Raji (cell line): ENCODE data around the gene SMIM27.

Experiments
- POLR2A ChIP-seq: IDR thresholded peaks from 2 replicates; pipeline ENCODE4 v1.6.1; 2011; ENCODE audit warnings: low read depth, low read length, control low read depth; ENCODE audit not compliant: insufficient read depth

The SMIM27 gene

DNA sequence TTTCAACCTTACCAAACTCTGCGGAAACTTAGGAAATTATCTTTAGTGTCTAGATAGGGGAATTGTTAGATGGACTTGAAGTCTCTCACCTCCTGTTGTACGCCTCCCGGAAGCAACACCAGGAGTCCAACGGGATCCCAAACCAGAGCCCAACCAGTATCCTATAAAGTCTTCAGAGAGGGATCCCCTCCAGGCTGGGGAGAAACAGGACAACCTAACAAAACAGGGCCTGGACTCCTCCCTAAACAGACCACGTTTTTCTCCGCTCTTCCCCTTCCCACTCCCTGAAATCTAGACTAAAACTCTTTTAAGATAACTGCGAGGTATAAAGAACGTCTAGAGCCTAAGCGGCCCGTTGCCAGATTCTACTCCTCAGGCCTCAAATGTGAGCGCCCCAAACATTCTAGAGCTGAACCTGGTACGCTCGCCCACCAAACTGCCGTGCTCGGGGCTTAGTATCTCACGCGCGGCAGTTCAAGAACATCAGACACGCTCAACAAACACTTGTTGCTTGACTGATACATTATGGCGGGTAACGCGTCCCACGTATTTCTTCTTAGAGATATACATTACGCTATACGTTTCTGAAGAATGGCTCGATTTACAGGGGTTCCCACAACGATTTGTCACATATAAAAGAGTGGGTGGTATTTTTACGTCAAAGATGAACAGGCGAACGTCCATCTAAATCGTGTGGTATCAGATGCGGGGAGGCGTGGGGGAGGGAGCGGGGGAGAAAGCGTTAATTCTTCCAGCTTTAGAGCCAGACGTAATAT is 663 bp upstream of the SMIM27 start:
- TF ChIP-seq POLR2A: no peak

DNA sequence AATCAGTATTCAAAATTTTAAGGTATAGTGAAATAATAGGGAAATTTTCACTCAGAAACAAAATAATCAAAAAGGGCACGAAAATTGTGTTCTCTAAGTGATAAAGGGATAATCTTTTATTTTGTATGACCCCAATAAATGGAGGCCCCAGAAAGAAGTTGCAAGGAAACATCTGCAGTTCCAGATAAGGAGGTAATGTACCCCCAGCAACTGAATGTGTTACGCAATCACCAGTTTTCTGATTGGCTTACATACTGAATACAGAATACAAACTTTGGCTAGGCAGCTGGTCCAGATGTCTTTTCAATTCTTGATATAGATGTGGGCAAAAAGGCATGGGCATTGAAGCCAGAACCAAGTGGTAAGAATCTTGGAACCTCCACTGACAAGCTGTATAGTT is 2.0 kb downstream of the SMIM27 start:
- no peak for TF ChIP-seq POLR2A

DNA sequence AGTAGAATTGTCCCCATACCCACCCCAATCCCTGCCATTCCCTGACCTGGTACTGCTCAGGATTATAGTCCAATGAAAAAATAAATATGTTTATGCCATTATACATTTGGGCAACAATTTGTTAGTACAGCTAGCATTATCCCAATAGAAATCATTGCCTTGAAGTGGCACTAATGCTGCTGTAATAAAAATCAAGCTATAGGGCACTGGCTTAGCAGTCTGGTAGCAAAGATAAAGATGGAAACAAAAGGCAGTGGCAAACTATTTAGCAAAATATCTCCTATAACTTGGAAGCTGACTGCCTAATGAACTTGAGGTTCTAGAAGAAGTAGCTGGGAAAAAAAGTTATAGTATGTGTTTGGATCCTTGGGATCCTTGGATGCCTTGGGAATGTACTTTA is 2.5 kb downstream of the SMIM27 start:
- no peak for TF ChIP-seq POLR2A

DNA sequence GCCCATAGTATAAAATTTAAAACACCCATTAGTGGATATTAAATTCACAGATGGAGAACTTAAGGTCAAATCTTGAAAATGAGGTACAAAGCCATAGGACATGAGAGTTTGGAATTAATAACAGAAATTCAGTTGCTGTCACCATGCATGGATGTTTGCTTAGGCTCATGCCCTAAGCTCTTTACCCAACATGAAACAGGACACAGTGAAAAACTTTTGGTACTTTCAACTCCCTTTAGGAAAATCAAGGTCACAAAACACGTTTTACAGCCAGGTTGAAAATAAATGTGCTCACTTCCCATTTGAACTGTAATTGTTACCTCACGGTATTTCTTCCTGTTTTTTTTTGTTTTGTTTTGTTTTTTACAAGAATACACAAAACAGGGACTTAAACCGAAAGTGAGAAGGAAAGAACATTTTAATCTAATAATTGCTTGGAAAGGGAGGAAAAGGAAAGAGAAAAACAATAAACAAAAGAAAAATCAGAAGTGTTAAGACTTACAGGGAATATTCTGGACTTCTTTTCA is 6.3 kb downstream of the SMIM27 start:
- TF ChIP-seq POLR2A: no peak

DNA sequence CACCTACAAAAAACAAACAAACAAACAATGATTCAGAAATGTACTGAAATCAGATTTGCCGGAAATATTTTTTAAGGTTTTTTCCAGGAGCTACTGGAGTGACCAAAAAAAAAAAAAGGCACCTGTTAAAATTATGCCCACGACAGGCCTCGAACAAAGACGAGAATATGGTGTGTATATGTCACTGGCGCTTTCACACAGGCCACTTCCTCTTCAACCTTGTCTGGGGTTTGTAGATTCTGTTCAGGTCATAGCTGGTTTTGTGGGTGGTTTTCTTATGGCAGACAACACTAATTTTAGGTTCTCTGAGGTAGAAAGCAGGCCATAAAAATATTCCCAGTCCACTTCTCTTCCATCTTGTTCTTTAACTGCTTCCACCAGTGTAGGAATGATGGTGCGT is 13.8 kb downstream of the SMIM27 start:
- no peak for TF ChIP-seq POLR2A

DNA sequence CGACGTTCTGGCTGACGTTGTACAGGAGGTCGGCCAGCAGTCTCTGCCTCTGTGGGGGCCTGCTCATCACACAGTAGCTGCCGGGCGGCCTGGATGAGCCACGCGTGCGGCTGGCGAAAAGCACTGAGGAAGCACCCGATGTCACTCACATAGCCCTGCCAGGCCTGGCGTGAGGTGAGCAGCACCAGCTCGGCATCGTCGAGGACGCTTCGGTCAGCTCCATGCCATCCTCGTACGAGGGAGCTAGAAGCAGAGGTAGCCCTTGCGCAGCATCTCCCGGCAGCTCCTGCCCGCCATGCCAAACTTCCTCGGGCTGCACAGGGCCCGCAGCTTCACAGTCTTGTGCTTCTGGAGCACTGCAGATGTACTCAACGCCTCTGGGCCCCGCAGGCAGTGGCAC is 14.6 kb downstream of the SMIM27 start:
- TF ChIP-seq POLR2A: no peak

DNA sequence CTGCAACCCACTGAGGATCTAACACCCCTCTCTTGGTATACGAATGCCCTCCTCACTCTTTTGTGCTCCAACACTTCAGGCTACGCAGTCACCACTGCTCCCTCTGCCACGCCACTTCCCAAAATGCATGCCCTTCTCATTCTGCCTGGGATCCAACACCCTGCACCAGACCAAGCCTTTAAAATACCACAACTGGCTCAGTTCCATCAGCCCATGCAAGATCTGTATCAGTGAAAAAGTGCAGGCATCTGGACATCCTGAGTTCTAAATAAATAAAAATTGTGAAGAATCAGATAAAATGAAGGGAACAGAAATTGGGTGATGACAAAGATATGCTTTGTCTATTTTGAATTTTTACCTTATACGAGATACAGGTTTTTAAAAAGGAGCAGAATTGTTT is 18.1 kb downstream of the SMIM27 start:
- TF ChIP-seq POLR2A: no peak

DNA sequence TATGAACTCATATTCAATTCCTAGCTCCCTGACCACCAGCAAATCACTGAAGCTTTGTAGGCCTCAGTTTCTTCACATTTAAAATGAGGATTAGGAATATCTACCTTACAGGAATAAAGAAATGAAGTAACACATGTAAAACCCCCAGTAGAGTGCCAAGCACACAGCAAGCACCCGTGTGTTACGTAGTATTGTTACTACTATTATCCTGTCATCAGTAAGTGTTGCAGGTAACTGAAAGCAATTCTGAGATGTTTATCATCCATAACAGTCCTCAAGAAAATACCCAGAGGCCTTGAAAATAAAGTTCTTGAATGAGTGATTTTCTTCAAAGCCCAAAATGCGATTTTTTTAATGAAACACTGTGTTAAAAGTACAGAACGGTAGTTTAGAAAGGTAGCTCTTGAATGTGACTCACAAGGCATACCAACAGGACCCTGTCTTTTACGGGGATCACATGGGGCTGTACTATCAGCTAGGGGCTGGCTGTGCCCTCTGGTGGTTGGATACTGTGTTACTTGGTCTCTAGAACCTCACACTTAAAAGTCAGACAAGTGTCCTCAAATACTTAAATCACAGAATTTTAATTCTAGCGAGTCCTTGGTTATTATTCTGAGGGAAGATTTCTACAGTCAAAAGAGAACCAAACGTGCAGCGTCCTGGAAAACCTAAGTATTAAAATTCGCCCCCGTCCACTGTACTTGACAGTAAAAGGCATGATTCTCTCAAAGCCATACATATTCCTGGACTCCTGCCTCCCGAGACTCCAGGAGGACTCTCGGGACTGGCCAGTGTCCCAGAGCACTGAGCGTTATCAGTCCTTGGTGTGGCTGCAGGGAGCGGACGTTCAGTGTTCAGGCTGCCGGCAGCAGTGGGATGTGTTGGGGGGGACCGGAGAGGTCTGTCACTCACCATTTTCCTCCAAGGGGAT is 20.1 kb downstream of the SMIM27 start:
- no peak for TF ChIP-seq POLR2A

DNA sequence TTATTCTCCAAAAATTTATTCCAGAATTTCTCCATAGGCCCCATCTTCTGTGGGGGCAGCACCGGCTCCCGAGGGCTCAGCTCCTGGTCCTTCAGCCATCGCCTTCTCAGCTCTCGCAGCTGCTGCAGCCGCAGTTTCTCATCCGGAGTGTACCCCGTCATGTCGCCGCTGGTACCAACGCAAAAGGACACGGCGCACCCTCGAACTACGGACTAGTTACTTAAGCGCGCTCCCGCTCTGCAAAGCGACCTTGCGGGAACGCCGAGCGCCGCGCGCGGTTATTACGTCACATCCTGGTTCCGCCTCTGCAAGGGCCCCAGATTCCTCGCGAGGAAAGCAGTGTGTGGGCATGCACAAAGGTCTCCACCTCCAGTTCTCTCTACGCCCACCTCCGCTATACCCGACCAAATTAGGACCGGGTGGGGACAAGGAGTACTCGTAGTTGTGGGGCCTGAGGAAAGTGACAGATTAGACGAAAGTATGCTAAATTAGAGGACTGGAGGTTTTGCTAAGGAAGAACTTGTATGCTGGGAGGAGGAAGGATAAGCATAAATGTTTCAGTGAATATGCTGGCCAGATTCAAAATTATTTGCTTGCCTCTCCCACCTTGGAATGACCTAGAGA is 20.9 kb downstream of the SMIM27 start, which contains the start of gene NDUFB6:
Gene NDUFB6, minus strand, starts transcription at position 260 of the 624 bp plus-strand sequence. Its CDS starts 99 bp downstream, at position 161.
- TF ChIP-seq POLR2A: peak; percentile 89

DNA sequence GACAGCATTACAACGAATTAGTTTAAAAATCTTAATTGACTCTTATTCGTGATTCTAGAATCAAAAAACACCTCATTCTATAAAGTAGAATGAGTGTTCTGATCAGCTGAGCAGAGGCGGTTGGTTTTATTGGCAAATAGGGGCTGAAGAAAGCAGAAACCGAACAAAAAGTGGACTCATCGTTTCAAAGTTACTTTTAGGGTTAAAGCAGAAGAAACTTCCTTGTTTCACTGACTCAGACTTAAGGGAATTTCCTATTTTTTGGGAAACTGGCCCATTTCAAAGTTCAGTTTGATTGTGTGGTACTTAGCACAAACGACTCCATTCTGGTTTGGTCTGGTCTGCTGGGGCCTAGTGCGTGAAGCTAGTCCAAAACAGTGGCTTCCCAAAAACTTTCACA is 21.7 kb downstream of the SMIM27 start:
- no peak for TF ChIP-seq POLR2A

DNA sequence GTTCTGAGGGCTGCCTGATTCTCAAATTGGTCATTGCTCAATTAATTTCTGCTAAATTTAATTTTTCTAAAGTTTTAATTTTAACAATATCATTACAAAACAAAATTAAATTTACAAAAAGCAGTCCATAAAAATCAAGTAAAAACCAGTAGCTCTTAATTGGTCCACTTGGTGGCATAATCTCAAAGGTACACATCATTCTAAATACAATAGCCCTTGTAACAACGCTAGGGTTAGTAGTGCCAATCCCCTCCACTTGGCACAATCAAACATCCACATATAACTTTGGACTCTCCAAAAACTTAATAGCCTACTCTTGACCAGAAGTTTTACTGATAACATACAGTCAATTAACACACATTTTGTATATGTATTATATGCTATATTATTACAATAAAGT is 22.7 kb downstream of the SMIM27 start:
- TF ChIP-seq POLR2A: no peak

DNA sequence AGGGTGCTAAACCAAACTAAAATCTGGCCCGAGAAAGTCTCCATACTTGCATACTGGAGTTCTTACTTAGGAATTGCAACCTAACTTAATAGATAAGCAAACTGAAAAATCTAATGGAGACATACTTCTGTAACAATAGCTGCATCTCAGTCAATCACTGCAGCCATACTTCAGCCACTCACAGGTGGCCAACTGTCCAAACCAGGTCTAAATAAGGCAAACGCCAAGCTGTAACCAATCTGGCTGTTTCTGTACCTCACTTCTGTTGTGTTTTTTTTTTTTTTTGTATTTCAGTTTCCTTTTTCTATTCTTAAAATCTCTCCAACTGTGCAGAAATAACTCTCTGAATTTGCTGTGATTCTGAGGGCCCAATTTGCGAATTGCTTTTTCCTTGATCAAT is 25.2 kb downstream of the SMIM27 start:
- TF ChIP-seq POLR2A: no peak

DNA sequence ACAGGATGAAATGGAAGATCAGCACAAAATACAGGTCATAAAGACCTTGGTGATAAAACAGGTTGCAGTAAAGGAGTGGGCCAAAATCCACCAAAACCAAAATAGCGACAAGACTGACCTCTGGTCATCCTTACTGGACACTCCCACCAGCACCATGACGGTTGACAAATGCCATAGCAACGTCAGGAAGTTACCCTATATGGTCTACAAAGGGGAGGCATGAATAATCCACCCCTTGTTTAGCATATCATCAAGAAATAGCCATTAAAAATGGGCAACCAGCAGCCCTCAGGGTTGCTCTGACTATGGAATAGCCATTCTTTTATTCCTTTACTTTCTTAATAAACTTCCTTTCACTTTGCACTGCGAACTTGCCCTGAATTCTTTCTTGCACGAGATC is 26.8 kb downstream of the SMIM27 start:
- TF ChIP-seq POLR2A: no peak

DNA sequence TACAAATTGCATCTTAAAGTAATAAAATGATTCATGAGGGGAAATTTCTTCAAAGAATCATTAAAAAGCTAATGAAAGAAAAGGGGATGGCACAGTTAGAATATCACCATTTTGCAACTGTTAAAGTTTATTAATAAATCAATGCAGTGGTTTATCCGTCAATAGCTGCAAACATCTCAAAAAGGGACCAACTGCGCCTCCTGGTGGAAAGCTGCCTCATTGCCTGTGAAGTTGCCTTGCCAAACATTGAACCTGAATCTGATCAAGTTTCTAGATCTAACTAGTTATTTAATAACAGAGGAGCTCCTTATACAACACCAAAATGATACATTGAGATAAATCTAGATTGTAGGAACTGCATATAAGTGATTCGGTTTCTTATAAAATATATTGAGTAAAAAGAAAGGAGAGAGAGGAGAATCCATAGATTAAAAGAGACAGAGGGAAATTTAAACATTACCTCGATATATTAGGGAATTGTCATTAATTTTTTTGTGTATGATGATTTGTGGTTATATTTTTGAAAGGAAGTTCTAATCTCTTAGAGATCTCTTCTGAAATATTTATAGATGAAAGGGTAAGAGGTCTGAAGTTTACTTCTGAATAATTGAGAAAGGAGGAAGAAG is 27.7 kb downstream of the SMIM27 start:
- TF ChIP-seq POLR2A: no peak
